Type B pancreatic cell (in vitro differentiated cells): ENCODE measurements around the gene ZFP14. TPM values are rescaled to one million over a fixed set of nuclear protein-coding genes. Genes with fewer than 3 reads are reported as not detected.

Experiments used
- DNase-seq: peaks from one replicate; pipeline ENCODE4 v3.0.0; 2021; ENCODE audit warnings: mixed read lengths; ENCODE audit not compliant: unreplicated experiment; ENCODE audit errors: extremely low spot score
- H3K27ac Mint-ChIP-seq: 2 replicates; pipeline ENCODE4 v1.8.0; 2021; ENCODE audit warnings: mild to moderate bottlenecking, mixed read lengths
- H3K27me3 Mint-ChIP-seq: 2 replicates; pipeline ENCODE4 v1.8.0; 2021; ENCODE audit warnings: mixed read lengths
- H3K36me3 Mint-ChIP-seq: 2 replicates; pipeline ENCODE4 v1.8.0; 2021; ENCODE audit warnings: mixed read lengths
- H3K4me1 Mint-ChIP-seq: one replicate; pipeline ENCODE4 v1.8.0; 2021; ENCODE audit warnings: mixed read lengths; ENCODE audit not compliant: unreplicated experiment
- H3K4me3 Mint-ChIP-seq: 2 replicates; pipeline ENCODE4 v1.8.0; 2021; ENCODE audit warnings: mild to moderate bottlenecking, mixed read lengths
- H3K9me3 Mint-ChIP-seq: 2 replicates; pipeline ENCODE4 v1.8.0; 2021; ENCODE audit warnings: mixed read lengths
- long read RNA-seq: library from polyadenylated mRNA; unstranded; transcript quantifications from one replicate; pipeline ENCODE4 v2.0.0, GENCODE V29; 2020
- total RNA-seq: library from RNA; stranded (reverse); gene quantifications from 2 replicates; pipeline ENCODE4 v1.2.1, GENCODE V29; 2021; ENCODE audit warnings: low replicate concordance
- TF ChIP-seq, protein P1 (sequence below): fragments of 200-600 bp; sonication (generic); conservative IDR thresholded peaks from 2 replicates; pipeline ENCODE4 v1.5.0; 2021; ENCODE audit warnings: antibody characterized with exemption, mild to moderate bottlenecking

ZFP14 gene
- total RNA-seq, result 7.6 and 10.9 TPM in 2 replicates
- long read RNA-seq, partial matches to known transcripts, result 5 of 10 reads
- long read RNA-seq, other reads (novel, unspliced or antisense), result 5 of 10 reads

DNA sequence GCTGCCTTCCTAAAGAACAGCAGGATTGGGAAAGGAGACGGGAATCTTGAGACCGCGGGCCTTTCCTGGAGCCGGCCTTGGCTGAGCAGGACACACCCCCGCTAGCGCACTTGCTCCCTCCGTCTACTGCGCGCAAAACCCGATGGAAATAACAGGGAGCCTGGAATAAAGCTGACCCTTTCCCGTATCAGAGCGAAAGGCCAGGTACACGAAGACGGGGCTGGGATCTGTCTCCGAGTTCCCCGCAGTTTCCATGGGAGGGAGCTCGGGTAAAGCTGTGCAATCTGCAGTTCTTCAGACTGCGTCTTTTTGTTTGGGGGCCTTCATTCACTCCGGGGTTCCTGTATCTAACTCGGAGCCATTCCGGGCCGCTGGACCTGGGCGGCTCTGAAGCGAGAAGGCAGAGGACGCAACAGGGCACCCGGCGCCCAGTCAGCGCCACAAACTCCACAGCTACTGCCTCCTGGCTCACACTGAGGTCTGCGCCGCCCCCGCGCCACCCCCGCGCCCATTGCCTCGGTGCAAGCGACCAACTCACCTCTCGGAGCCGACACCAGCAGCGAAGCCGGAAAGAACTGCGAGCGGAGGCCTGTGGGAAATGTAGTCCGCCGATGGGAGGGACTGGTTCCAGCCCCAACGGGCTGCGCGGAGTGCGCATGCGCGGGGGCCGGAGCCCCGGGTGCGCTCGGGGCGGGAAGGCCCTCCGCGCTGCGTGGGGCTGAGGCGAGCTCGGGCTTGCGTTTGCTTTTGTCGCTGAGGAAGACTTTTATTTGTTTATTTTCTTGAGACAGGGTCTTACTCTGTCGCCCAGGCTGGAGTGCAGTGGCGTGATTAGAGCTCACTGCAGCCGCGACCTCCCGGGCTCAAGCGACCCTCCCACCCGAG lies at the start of gene ZFP14:
TSS of gene ZFP14 (minus strand) at position 577 of the 885 bp plus-strand sequence. CDS start 11,309 bp downstream, outside the sequence.
- Mint-ChIP-seq H3K36me3 (peaks cover 8% of the 10 kb centered on the region), H3K27me3 (no peaks in the 10 kb centered on the region), H3K4me1 (peaks cover 16% of the 10 kb centered on the region), H3K27ac (peak within 1 kb of the TSS; percentile 80), H3K9me3 (no peaks in the 10 kb centered on the region), H3K4me3 (peak within 1 kb of the TSS; percentile 93)
- peak; percentile 94 for DNase-seq
- TF ChIP-seq, protein P1, sequence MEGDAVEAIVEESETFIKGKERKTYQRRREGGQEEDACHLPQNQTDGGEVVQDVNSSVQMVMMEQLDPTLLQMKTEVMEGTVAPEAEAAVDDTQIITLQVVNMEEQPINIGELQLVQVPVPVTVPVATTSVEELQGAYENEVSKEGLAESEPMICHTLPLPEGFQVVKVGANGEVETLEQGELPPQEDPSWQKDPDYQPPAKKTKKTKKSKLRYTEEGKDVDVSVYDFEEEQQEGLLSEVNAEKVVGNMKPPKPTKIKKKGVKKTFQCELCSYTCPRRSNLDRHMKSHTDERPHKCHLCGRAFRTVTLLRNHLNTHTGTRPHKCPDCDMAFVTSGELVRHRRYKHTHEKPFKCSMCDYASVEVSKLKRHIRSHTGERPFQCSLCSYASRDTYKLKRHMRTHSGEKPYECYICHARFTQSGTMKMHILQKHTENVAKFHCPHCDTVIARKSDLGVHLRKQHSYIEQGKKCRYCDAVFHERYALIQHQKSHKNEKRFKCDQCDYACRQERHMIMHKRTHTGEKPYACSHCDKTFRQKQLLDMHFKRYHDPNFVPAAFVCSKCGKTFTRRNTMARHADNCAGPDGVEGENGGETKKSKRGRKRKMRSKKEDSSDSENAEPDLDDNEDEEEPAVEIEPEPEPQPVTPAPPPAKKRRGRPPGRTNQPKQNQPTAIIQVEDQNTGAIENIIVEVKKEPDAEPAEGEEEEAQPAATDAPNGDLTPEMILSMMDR, result no peak

DNA sequence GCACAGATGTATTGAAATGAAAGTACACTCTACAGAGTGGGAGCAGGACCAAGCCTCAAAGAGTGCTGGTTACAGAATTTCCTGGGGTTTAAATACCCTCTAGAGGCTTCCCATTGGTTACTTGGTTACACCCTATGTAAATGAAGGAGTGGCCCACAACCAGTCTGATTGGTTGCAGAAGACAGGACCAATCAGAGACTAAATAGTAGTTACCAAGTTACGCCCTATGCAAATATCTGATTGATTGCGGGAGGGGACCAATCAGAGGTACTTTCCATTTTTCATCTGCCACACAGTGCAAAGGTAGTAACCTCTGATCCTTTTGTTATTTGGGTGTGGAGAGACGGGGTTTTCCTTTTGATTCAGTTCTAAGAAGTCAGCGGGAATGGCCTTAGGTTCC lies 44.9 kb upstream of the ZFP14 start:
- Mint-ChIP-seq H3K27ac (no peak overlapping the region), H3K4me3 (no peak overlapping the region), H3K9me3 (peaks cover 9% of the 10 kb centered on the region), H3K27me3 (no peaks in the 10 kb centered on the region), H3K36me3 (no peaks in the 10 kb centered on the region), H3K4me1 (no peaks in the 10 kb centered on the region)
- DNase-seq, result no peak
- TF ChIP-seq, protein P1, result no peak

DNA sequence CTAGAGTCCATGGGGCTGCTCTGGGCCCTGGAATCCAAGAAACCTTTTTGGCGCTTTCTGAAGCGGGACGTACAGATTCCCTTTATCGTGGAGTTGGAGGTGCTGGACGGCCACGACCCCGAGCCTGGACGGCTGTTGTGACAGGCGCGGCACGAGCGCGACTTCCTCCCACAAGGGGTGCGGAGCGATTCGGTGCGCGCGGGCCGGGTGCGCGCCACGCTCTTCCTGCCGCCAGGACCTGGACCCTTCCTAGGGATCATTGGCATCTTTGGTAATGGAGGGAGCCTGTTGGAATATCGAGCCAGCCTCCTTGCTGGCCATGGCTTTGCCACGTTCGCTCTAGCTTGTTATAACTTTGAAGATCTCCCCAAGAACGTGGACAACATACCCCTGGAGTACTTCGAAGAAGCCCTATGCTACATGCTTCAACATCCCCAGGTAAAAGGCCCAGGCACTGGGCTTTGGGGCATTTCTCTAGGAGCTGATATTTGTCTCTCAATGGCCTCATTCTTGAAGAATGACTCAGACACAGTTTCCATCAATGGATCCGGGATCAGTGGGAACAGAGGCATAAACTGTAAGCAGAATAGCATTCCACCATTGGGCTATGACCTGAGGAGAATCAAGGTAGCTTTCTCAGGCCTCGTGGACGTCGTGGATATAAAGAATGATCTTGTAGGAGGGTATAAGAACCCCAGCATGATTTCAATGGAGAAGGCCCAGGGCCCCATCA lies 42.9 kb upstream of the ZFP14 start:
- no peaks in the 10 kb centered on the region for H3K27me3 Mint-ChIP-seq
- no peak overlapping the region for H3K27ac Mint-ChIP-seq
- H3K36me3 Mint-ChIP-seq, result peaks cover 10% of the 10 kb centered on the region
- peaks cover 9% of the 10 kb centered on the region for H3K9me3 Mint-ChIP-seq
- TF ChIP-seq, protein P1, result no peak
- peak overlapping the region; percentile 34 for H3K4me3 Mint-ChIP-seq
- peaks cover 7% of the 10 kb centered on the region for H3K4me1 Mint-ChIP-seq
- DNase-seq, result no peak

DNA sequence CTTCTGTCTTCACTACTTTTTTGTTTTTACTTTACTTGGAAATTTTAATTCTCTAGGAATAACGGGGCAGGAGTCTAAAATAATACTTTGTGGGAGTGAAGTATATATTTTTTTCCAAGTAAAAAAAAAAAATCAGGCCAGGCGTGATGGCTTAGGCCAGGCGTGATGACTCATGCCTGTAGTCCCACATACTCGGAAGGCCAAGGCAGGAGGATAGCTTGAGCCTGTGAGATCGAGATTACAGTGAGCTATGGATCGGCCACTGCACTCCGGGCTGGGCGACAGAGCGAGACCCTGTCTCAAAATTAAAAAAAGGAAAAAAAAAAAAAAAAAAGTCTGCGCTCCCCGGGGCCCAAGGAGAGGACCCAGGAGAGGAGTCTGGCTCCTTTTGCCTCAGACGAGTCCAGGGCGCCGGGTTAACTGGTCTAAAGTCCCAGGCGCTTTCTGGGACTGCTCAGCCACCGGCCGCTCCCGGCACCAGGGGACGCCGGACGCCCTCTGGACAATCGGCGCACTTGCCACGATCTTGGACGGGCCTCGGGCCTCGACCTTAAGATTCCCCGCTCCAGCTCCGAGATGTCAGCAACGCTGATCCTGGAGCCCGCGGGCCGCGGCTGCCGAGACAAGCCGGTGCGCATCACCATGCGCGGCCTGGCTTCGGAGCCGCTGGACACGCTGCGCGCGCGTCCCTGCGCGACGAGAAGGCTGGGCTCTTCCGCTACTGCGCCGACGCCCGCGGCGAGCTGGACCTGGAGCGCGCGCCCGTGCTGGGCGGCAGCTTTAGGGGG lies 42.2 kb upstream of the ZFP14 start:
- Mint-ChIP-seq H3K4me1 (peaks cover 7% of the 10 kb centered on the region), H3K4me3 (peak overlapping the region; percentile 30), H3K9me3 (peaks cover 8% of the 10 kb centered on the region), H3K27me3 (no peaks in the 10 kb centered on the region), H3K27ac (no peak overlapping the region), H3K36me3 (peaks cover 11% of the 10 kb centered on the region)
- TF ChIP-seq, protein P1, result no peak
- DNase-seq, result no peak
